HEK293T (cell line): ENCODE measurements around the gene PCNP.

Source experiments
- BHLHE40 ChIP-seq: fragments of 450-650 bp; IDR thresholded peaks from 2 replicates; pipeline ENCODE4 v1.6.1; 2016; ENCODE audit warnings: mild to moderate bottlenecking, moderate library complexity, borderline replicate concordance
- ELF4 ChIP-seq: fragments of 450-650 bp; IDR thresholded peaks from 2 replicates; pipeline ENCODE4 v1.6.1; 2017; ENCODE audit warnings: antibody characterized with exemption
- FOXM1 ChIP-seq: fragments of 450-650 bp; IDR thresholded peaks from 2 replicates; pipeline ENCODE4 v1.6.1; 2017; ENCODE audit warnings: mild to moderate bottlenecking, borderline replicate concordance
- PKNOX1 ChIP-seq: fragments of 450-650 bp; IDR thresholded peaks from 2 replicates; pipeline ENCODE4 v1.6.1; 2016
- SP1 ChIP-seq: fragments of 450-650 bp; IDR thresholded peaks from 2 replicates; pipeline ENCODE4 v1.6.1; 2017
- SUZ12 ChIP-seq: fragments of 450-650 bp; IDR thresholded peaks from 2 replicates; pipeline ENCODE4 v1.6.1; 2016; ENCODE audit warnings: mild to moderate bottlenecking

- TF ChIP-seq SP1: no peak
- TF ChIP-seq SUZ12: no peak
- no peak for TF ChIP-seq PKNOX1
- no peak for TF ChIP-seq FOXM1
- TF ChIP-seq BHLHE40: no peak
- TF ChIP-seq ELF4: no peak
These were observed 51.9 kb downstream of the PCNP start for GRCh38 chr3:101625879-101626278.
